HG02981 (cell line): ENCODE data around the gene DDN.

ENCODE experiments used
- ATAC-seq: cut with Tn5 transposase; IDR thresholded peaks from one replicate; pipeline ENCODE4 v1.9.1; 2021; ENCODE audit warnings: mild to moderate bottlenecking, moderate library complexity; ENCODE audit not compliant: unreplicated experiment

DDN gene

GRCh38 chr12:48999371-49000131 is at the start of gene DDN:
DDN (minus strand) TSS chr12:48999375; CDS start chr12:48999287, 88 bp downstream.
- ATAC-seq, result no peak

- ATAC-seq, result no peak
Observed at GRCh38 chr12:49048953-49049352, 49.8 kb upstream of the DDN start.

- ATAC-seq, result no peak
Observed at GRCh38 chr12:49046129-49046895, 47.1 kb upstream of the DDN start.

- ATAC-seq, result no peak
Observed at GRCh38 chr12:49044660-49045059, 45.5 kb upstream of the DDN start.

GRCh38 chr12:49043856-49044258 is 44.7 kb upstream of the DDN start:
- ATAC-seq, result no peak

GRCh38 chr12:49043241-49043640 is 44.1 kb upstream of the DDN start:
- ATAC-seq, result no peak

GRCh38 chr12:49041881-49042484 is 42.8 kb upstream of the DDN start:
- ATAC-seq, result no peak

GRCh38 chr12:49041036-49041880 is 42.1 kb upstream of the DDN start:
- no peak for ATAC-seq

GRCh38 chr12:49040364-49040855 is 41.2 kb upstream of the DDN start:
- ATAC-seq, result no peak

- no peak for ATAC-seq
Observed at GRCh38 chr12:49039421-49040363, 40.5 kb upstream of the DDN start.

GRCh38 chr12:49038291-49038955 is 39.2 kb upstream of the DDN start:
- no peak for ATAC-seq

GRCh38 chr12:49037947-49038237 is 38.7 kb upstream of the DDN start:
- ATAC-seq, result no peak

GRCh38 chr12:49037111-49037946 is 38.2 kb upstream of the DDN start:
- ATAC-seq, result no peak

GRCh38 chr12:49036029-49036428 is 36.9 kb upstream of the DDN start:
- ATAC-seq, result no peak

- ATAC-seq, result no peak
Observed at GRCh38 chr12:49034286-49034622, 35.1 kb upstream of the DDN start.

- no peak for ATAC-seq
Observed at GRCh38 chr12:49033611-49034285, 34.6 kb upstream of the DDN start.

- ATAC-seq, result no peak
Observed at GRCh38 chr12:49032679-49033447, 33.7 kb upstream of the DDN start.
